Effector memory CD8-positive, alpha-beta T cell (primary cell): ENCODE measurements around the gene CROCC2.

ENCODE experiments used
- ATAC-seq: fragments of 150-1000 bp; cut with Tn5 transposase; replicated peaks from 2 replicates; pipeline ENCODE4 v1.10.0; 2021; ENCODE audit warnings: mild to moderate bottlenecking, moderate library complexity
- DNase-seq, 3 experiments: peaks; one replicate each; pipeline ENCODE4 v3.0.0; 2021
- H3K27ac Mint-ChIP-seq, 2 donors: one replicate each; pipeline ENCODE4 v1.8.0; 2022; ENCODE audit warnings: mild to moderate bottlenecking in 2 of 2, mixed read lengths in 2 of 2, moderate library complexity in 2 of 2
- H3K27me3 Mint-ChIP-seq, 2 donors: one replicate each; pipeline ENCODE4 v1.8.0; 2022; ENCODE audit warnings: mixed read lengths in 2 of 2
- H3K36me3 Mint-ChIP-seq: one replicate; pipeline ENCODE4 v1.8.0; 2022; ENCODE audit warnings: mild to moderate bottlenecking, moderate library complexity, mixed read lengths; ENCODE audit not compliant: insufficient read depth
- H3K4me1 Mint-ChIP-seq, 2 donors: one replicate each; pipeline ENCODE4 v1.8.0; 2022; ENCODE audit warnings: low read depth in 2 of 2, mixed read lengths in 2 of 2
- H3K4me3 Mint-ChIP-seq, 2 donors: one replicate each; pipeline ENCODE4 v1.8.0; 2022; ENCODE audit warnings: mild to moderate bottlenecking in 2 of 2, mixed read lengths in 2 of 2, moderate library complexity in 2 of 2
- H3K9me3 Mint-ChIP-seq, 2 donors: one replicate each; pipeline ENCODE4 v1.8.0; 2022; ENCODE audit warnings: mixed read lengths in 2 of 2

CROCC2 gene

DNA sequence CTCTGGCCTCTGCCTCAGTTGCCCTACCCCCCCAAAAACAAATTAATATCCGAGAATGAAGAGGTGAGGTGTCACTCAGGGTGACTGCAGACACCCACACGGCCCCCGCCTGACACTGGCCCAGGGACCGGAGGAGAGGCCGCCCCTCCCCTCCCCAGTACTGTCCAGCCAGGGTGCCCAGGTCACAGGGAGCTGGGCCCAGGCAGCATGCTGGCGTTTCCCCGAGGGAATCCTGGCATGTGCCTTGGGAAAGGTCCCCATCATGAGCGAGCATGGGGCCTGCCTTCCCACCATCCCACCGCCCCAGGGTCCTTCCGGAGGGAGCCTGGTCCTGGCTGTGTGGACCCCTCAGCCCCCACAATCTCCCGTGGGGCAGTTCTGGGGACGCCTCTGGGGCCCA is 13.2 kb upstream of the CROCC2 start:
- H3K4me1 Mint-ChIP-seq, result peaks cover 0 to 3% of the 10 kb centered on the region in 2 donors
- no peak for ATAC-seq
- H3K27ac Mint-ChIP-seq, result no peak overlapping the region
- DNase-seq, result no peak
- H3K36me3 Mint-ChIP-seq, result no peaks in the 10 kb centered on the region
- H3K9me3 Mint-ChIP-seq, result no peaks in the 10 kb centered on the region
- H3K27me3 Mint-ChIP-seq, result peaks cover 7 to 8% of the 10 kb centered on the region in 2 donors
- no peak overlapping the region for H3K4me3 Mint-ChIP-seq

DNA sequence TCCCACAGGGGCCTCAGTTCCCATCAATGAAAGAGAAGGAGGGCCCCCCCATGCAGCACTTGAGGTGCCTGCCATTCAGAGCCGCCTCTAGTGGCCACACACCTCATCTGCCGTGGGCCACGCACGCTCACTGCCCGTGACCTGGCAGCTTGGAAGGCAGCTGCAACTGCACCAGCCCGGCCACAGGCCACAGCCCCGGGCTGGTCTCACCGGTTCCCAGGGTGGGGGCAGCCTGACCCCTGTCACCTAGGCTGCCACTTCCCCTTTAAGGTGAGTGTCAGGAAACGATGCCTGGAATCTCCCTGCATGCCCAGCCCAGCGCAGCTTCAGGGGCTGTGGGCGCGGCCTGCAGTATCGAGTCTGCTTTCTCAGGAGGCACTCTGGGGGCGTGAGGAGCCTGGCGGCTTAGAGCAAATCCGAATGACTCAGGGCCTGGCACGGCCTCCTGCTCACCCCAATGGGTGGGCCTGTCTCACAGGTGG is 12.7 kb upstream of the CROCC2 start:
- H3K36me3 Mint-ChIP-seq, result no peaks in the 10 kb centered on the region

GRCh38 chr2:240894006-240894405 is 12.1 kb upstream of the CROCC2 start:
- H3K9me3 Mint-ChIP-seq, result no peaks in the 10 kb centered on the region
- H3K36me3 Mint-ChIP-seq, result no peaks in the 10 kb centered on the region
- H3K27me3 Mint-ChIP-seq, result peaks cover 9 to 19% of the 10 kb centered on the region in 2 donors
- peaks cover 0 to 3% of the 10 kb centered on the region in 2 donors for H3K4me1 Mint-ChIP-seq
- ATAC-seq (no peak), DNase-seq (no peak)
- peak overlapping the region in 1 of 2 donors; percentile 38 for H3K27ac Mint-ChIP-seq
- no peak overlapping the region for H3K4me3 Mint-ChIP-seq

More for the DNA sequence above, 12.7 kb upstream of the CROCC2 start:
- no peak overlapping the region for H3K4me3 Mint-ChIP-seq
- DNase-seq (no peak), ATAC-seq (peak; percentile 39)
- peak overlapping the region in 1 of 2 donors; percentile 38 for H3K27ac Mint-ChIP-seq
- peaks cover 0 to 3% of the 10 kb centered on the region in 2 donors for H3K4me1 Mint-ChIP-seq
- H3K27me3 Mint-ChIP-seq, result peaks cover 9 to 13% of the 10 kb centered on the region in 2 donors
- H3K9me3 Mint-ChIP-seq, result no peaks in the 10 kb centered on the region

- peaks cover 0 to 3% of the 10 kb centered on the region in 2 donors for H3K4me1 Mint-ChIP-seq
- DNase-seq (no peak), ATAC-seq (no peak)
- no peaks in the 10 kb centered on the region for H3K9me3 Mint-ChIP-seq
- H3K36me3 Mint-ChIP-seq, result no peaks in the 10 kb centered on the region
- peaks cover 9 to 26% of the 10 kb centered on the region in 2 donors for H3K27me3 Mint-ChIP-seq
- H3K4me3 Mint-ChIP-seq, result no peak overlapping the region
- no peak overlapping the region for H3K27ac Mint-ChIP-seq
Observed at GRCh38 chr2:240894836-240895558, 11.1 kb upstream of the CROCC2 start.

DNA sequence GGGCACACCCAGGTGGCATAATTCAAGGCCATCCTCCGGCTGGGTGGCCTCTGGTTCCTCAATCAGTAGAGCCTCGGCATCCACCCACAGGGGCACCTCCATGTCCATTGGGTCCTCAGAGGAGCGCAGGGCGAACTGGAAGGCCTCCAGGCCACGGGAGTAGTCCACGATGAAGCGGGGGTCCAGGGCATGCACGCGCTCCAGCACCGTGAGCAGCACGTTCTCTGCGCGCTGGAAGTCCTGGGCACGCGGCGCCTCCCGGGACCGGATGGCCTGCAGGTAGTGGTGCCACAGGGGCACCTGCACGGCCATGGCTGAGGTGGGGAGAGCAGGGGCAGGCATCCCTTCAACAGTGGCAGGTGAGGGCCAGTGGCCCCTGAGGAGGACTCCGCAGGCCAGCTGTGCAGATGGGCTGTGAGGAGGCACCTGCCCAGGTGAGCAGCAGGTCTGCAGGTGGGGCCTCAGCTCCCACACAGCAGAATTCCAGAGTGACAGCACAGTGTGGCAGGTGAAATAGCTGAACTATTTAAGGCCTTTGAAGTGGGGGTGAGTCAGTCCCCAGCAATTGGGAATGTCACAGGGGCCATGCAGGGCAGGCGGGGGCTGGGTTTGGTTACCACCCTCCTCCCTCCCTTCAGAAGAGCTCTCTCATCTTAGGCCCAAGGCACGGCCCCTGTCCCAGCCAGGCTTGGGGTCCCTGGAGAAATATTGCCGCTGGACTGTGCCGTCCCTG is 10.3 kb upstream of the CROCC2 start, which contains the start of gene MAB21L4:
Gene MAB21L4, minus strand, starts transcription at position 501 of the 733 bp plus-strand sequence. Its CDS starts 159 bp downstream, at position 342.
- no peak for DNase-seq
- H3K4me3 Mint-ChIP-seq, result no peak within 1 kb of the TSS
- ATAC-seq, result no peak
- H3K36me3 Mint-ChIP-seq, result no peaks in the 10 kb centered on the region
- peaks cover 0 to 3% of the 10 kb centered on the region in 2 donors for H3K4me1 Mint-ChIP-seq
- H3K9me3 Mint-ChIP-seq, result no peaks in the 10 kb centered on the region
- H3K27ac Mint-ChIP-seq, result no peak within 1 kb of the TSS
- peaks cover 9 to 30% of the 10 kb centered on the region in 2 donors for H3K27me3 Mint-ChIP-seq

DNA sequence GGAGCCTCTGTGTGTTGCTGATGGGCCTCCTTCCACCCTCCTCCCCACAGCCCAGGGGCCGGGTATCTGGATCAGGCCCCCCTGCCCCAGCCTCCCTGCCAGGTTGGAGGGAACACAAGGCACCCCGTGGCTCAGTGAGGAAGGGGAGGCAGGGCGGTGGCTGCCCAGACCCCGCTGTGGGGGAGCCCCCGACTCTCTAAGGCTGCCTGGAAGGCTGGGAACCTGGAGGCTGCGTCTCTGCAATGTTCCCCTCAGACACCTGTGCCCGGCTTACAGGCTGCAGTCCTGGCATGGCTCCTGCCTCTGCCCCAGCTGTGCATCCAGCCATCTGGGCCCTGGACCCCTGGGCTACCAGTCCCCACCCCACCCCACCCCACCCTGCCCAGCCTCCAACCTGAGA is 9.7 kb upstream of the CROCC2 start:
- Mint-ChIP-seq H3K27me3 (peaks cover 9 to 36% of the 10 kb centered on the region in 2 donors), H3K9me3 (no peaks in the 10 kb centered on the region), H3K4me1 (peaks cover 0 to 3% of the 10 kb centered on the region in 2 donors), H3K4me3 (no peak overlapping the region), H3K36me3 (no peaks in the 10 kb centered on the region), H3K27ac (no peak overlapping the region)
- no peak for ATAC-seq
- DNase-seq, result no peak

DNA sequence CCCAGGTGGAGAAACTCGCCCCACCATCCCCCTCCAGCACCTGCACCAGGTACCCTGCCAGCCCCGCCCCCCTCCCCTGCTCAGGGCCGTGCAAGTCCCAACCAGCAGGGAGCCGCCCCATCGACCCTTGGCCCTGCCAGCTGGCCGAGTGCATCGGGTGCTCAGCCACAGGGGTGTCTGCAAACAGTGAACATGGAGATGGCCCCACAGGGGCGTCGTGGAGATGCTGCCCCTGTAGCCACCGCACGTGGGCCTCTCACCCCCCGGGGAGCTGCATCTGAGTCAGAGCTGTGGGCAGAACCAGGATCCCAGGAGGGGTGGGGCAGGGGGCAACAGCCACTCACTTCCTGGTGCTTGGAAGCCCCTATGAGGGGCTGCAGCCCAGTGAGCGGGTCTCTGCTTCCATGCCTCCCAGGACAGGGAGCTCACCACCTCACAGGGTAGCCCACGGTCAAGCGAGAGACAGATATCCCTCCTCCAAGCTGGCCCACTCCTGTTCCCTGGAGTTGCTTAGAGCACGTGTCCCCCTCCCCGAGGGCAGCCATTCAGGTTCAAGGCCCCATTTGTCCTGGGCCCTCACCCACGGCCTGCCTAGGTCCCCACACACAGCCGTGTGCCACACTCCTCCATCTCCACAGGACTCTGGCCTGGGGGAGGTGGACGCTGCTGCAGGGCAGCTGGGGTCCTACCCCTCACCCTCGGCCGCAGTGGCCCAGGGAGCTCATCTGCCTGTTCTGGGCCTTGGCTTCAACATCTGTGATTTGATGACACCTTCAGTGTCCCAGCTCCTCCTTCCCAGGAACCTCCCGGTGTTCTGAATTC is 9.1 kb upstream of the CROCC2 start:
- Mint-ChIP-seq H3K9me3 (no peaks in the 10 kb centered on the region), H3K27me3 (peaks cover 9 to 39% of the 10 kb centered on the region in 2 donors), H3K4me3 (no peak overlapping the region), H3K27ac (no peak overlapping the region), H3K4me1 (peaks cover 0 to 3% of the 10 kb centered on the region in 2 donors), H3K36me3 (no peaks in the 10 kb centered on the region)
- ATAC-seq, result no peak
- no peak for DNase-seq

DNA sequence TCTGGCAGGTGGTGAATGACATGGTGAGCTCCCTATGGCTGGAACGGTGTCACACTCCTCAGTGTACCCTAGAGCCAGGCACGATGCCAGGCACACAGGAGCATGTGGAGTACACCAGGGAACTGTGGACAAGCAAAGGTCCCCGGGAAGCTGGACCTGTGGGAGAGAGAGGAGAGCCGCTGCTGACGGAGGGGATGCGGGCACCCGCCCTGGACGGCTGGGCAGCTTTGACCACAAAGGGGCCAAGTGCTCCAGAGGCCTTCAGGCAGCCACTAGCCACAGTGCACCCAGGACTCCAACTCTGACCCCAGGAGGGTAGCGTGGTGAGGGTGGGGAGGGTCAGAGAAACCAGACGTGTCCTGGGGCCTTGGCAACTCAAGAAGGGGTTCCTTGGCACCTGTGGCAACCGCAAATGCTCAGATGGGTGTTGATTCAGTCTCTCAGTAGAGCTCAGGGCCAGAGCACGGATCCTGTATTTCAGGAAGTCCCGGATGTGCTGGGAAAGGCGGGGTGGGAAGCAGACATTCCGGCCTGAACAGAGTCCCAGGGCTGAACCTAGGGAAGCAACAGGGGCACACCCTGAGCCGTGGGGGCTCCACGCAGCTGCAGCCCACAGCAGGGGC is 7.9 kb upstream of the CROCC2 start:
- Mint-ChIP-seq H3K9me3 (no peaks in the 10 kb centered on the region), H3K27ac (no peak overlapping the region), H3K4me1 (peaks cover 0 to 3% of the 10 kb centered on the region in 2 donors), H3K27me3 (peaks cover 14 to 49% of the 10 kb centered on the region in 2 donors), H3K36me3 (no peaks in the 10 kb centered on the region), H3K4me3 (no peak overlapping the region)
- ATAC-seq, result no peak
- DNase-seq, result no peak

GRCh38 chr2:240898731-240899467 is 7.2 kb upstream of the CROCC2 start:
- ATAC-seq (no peak), DNase-seq (no peak)
- no peaks in the 10 kb centered on the region for H3K36me3 Mint-ChIP-seq
- no peak overlapping the region for H3K27ac Mint-ChIP-seq
- peaks cover 14 to 56% of the 10 kb centered on the region in 2 donors for H3K27me3 Mint-ChIP-seq
- no peaks in the 10 kb centered on the region for H3K9me3 Mint-ChIP-seq
- no peaks in the 10 kb centered on the region for H3K4me1 Mint-ChIP-seq
- H3K4me3 Mint-ChIP-seq, result no peak overlapping the region

- H3K27me3 Mint-ChIP-seq, result peaks cover 14 to 62% of the 10 kb centered on the region in 2 donors
- H3K4me3 Mint-ChIP-seq, result no peak overlapping the region
- H3K27ac Mint-ChIP-seq, result no peak overlapping the region
- no peaks in the 10 kb centered on the region for H3K4me1 Mint-ChIP-seq
- DNase-seq (no peak), ATAC-seq (no peak)
- no peaks in the 10 kb centered on the region for H3K9me3 Mint-ChIP-seq
- no peaks in the 10 kb centered on the region for H3K36me3 Mint-ChIP-seq
Observed at GRCh38 chr2:240899468-240899865, 6.7 kb upstream of the CROCC2 start.

- ATAC-seq (no peak), DNase-seq (no peak)
- Mint-ChIP-seq H3K9me3 (no peaks in the 10 kb centered on the region), H3K27ac (no peak overlapping the region), H3K36me3 (no peaks in the 10 kb centered on the region), H3K4me1 (no peaks in the 10 kb centered on the region), H3K4me3 (no peak overlapping the region), H3K27me3 (peaks cover 14 to 66% of the 10 kb centered on the region in 2 donors)
Observed at GRCh38 chr2:240900141-240900860, 5.8 kb upstream of the CROCC2 start.
